PC-9 (cell line): ENCODE results near the gene UBE3C. TPM values are rescaled to one million over a fixed set of nuclear protein-coding genes. Genes with fewer than 3 reads are reported as not detected.
"Not testable (repeated sequence)": the region's sequence is repeated elsewhere in the genome, so short reads cannot be mapped to it uniquely, and the experiment has no call there.

ENCODE experiments used
- BruUV-seq: library from RNA; stranded (reverse); fragments of 400-500 nt; replicated peaks from 2 replicates; lab custom pipeline; 2021; lab: Mats Ljungman, UMichigan
- CTCF ChIA-PET: fragments of 300-600 bp; sonication (Branson Sonifier 250); formaldehyde crosslinking; loops from one replicate; lab custom pipeline; 2022; ENCODE audit warnings: antibody characterized with exemption; lab: Charles Lee
- POLR2A ChIA-PET: fragments of 300-600 bp; sonication (Branson Sonifier 250); formaldehyde crosslinking; loops from one replicate; lab custom pipeline; 2022; ENCODE audit warnings: antibody characterized with exemption; ENCODE audit not compliant: unreplicated experiment; lab: Charles Lee
- DNase-seq, 2 experiments: peaks; one replicate each; pipeline versions ENCODE4 v3.0.0 to v3.0.0-alpha.2; 2015 to 2022; ENCODE audit warnings: mixed read lengths in 1 of 2
- H2AFZ ChIP-seq: fragments of 200-600 bp; sonication (generic); 2 replicates; pipeline ENCODE4 v1.8.1; 2017; ENCODE audit warnings: antibody characterized with exemption
- H3F3A ChIP-seq: fragments of 200-600 bp; sonication (generic); 2 replicates; pipeline ENCODE4 v1.8.1; 2017; ENCODE audit warnings: antibody characterized with exemption, mild to moderate bottlenecking, low read depth; ENCODE audit not compliant: insufficient read depth
- H3K27ac ChIP-seq: fragments of 200-600 bp; sonication (generic); 2 replicates; pipeline ENCODE4 v1.6.1; 2016; ENCODE audit warnings: mixed run types
- H3K27me3 ChIP-seq: fragments of 200-600 bp; sonication (generic); 2 replicates; pipeline ENCODE4 v1.6.1; 2016; ENCODE audit warnings: low read depth, mixed run types; ENCODE audit not compliant: insufficient read depth
- H3K36me3 ChIP-seq: fragments of 200-600 bp; sonication (generic); 2 replicates; pipeline ENCODE4 v1.6.1; 2016; ENCODE audit warnings: low read depth, mixed run types
- H3K4me1 ChIP-seq: fragments of 200-600 bp; sonication (generic); replicated peaks from 2 replicates; pipeline ENCODE4 v1.6.1; 2016; ENCODE audit warnings: mixed run types; ENCODE audit not compliant: insufficient read depth
- H3K4me2 ChIP-seq: fragments of 200-600 bp; sonication (generic); 2 replicates; pipeline ENCODE4 v1.6.1; 2017; ENCODE audit warnings: mixed run types
- H3K4me3 ChIP-seq: fragments of 200-600 bp; sonication (generic); 2 replicates; pipeline ENCODE4 v1.6.1; 2016; ENCODE audit warnings: mixed run types
- H3K79me2 ChIP-seq: fragments of 200-600 bp; sonication (generic); 2 replicates; pipeline ENCODE4 v1.6.1; 2017; ENCODE audit warnings: low read depth, mixed run types
- H3K9me2 ChIP-seq: fragments of 200-600 bp; sonication (generic); 2 replicates; pipeline ENCODE4 v1.8.1; 2017; ENCODE audit warnings: mild to moderate bottlenecking; ENCODE audit not compliant: insufficient read depth
- H3K9me3 ChIP-seq: fragments of 200-600 bp; sonication (generic); 2 replicates; pipeline ENCODE4 v1.8.1; 2016; ENCODE audit warnings: low read depth; ENCODE audit not compliant: insufficient read depth
- H4K20me1 ChIP-seq: fragments of 200-600 bp; sonication (generic); 2 replicates; pipeline ENCODE4 v1.8.1; 2017; ENCODE audit not compliant: insufficient read depth
- EZH2 ChIP-seq: fragments of 200-600 bp; sonication (generic); IDR thresholded peaks from 2 replicates; pipeline ENCODE4 v1.8.0; 2017; ENCODE audit warnings: antibody characterized with exemption, low read depth
- intact Hi-C: fragments of 100-400 bp; cut with micrococcal nuclease; formaldehyde crosslinking; loops from one replicate; pipeline ENCODE4 v1.10.0; 2022; ENCODE audit not compliant: unreplicated experiment
- total RNA-seq: library from RNA; stranded (reverse); gene quantifications from 2 replicates; pipeline ENCODE4 v1.2.3, GENCODE V29; 2021
- TF ChIP-seq, protein P1 (sequence below): fragments of 200-600 bp; sonication (generic); conservative IDR thresholded peaks from 2 replicates; pipeline ENCODE4 v1.6.1; 2017; ENCODE audit warnings: mixed run types, antibody characterized with exemption, mild to moderate bottlenecking, moderate library complexity

The UBE3C gene
- total RNA-seq, 1 experiment from 2014 or later: 77.6 TPM

DNA sequence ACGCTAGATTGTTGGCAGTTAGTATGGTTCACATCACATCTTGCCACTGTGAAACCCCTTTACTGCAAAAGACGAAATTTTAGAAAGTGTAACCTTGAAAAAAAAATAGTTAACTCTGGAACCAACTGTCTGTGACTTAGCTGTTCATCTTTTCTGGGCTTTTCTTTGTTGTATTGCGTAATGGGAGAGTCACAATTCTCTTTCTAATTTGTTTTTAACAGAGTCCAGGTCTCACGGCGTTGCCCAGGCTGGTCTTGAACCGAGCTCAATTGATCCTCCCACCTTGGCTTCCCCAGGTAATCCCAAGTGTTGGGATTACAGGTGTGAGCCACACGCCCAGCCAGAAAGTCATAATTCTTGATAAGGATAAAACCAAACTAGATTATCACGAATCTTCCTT, 14.5 kb downstream of the UBE3C start:
- H3K4me2 ChIP-seq: no peak overlapping the region
- ChIA-PET CTCF (interaction anchor here (0.6 kb wide), 1 partner anchor 21 kb away, joined by 3 read pairs; no protein-coding TSS in a partner anchor), POLR2A (no interaction called here)
- H3K9me2 ChIP-seq: no peaks in the 10 kb centered on the region
- no TSS peak for BruUV-seq
- no peaks in the 10 kb centered on the region for H3K4me1 ChIP-seq
- peaks cover 11% of the 10 kb centered on the region; the same call in 1 of the 2 replicates for H3F3A ChIP-seq
- no peaks in the 10 kb centered on the region for H3K27me3 ChIP-seq
- no peaks in the 10 kb centered on the region for H3K9me3 ChIP-seq
- H3K79me2 ChIP-seq: peaks cover 98% of the 10 kb centered on the region
- no peak overlapping the region for H2AFZ ChIP-seq
- intact Hi-C loops: no loop called here
- DNase-seq: no peak
- H3K4me3 ChIP-seq: no peak overlapping the region
- TF ChIP-seq EZH2: no peak
- TF ChIP-seq, protein P1, sequence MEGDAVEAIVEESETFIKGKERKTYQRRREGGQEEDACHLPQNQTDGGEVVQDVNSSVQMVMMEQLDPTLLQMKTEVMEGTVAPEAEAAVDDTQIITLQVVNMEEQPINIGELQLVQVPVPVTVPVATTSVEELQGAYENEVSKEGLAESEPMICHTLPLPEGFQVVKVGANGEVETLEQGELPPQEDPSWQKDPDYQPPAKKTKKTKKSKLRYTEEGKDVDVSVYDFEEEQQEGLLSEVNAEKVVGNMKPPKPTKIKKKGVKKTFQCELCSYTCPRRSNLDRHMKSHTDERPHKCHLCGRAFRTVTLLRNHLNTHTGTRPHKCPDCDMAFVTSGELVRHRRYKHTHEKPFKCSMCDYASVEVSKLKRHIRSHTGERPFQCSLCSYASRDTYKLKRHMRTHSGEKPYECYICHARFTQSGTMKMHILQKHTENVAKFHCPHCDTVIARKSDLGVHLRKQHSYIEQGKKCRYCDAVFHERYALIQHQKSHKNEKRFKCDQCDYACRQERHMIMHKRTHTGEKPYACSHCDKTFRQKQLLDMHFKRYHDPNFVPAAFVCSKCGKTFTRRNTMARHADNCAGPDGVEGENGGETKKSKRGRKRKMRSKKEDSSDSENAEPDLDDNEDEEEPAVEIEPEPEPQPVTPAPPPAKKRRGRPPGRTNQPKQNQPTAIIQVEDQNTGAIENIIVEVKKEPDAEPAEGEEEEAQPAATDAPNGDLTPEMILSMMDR: no peak
- H3K27ac ChIP-seq: no peak overlapping the region
- 0 out of 2 replicates have a peak, but pooled peaks cover 11% of the 10 kb centered on the region for H3K36me3 ChIP-seq
- H4K20me1 ChIP-seq: peaks cover 100% of the 10 kb centered on the region

DNA sequence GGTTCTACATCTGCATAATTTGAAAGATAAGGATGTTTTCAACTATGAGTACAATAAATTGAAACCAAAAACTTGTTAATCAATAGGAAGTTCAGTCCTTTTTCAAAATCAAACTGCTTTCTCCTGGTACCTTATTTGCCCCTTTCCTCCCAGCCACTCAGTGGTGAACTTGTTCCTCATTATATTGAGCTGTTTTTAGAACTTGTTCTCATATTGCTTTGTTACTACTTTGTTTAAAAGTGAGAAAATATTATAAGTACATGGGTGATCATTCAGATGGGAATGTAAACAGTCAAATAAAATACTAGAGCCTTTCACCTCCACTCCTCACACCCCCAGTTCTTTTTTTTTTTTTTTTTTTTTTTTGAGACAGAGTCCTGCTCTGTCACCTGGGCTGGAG, 17.2 kb downstream of the UBE3C start:
- TF ChIP-seq, protein P1: no peak
- no peak for TF ChIP-seq EZH2
- Histone ChIP-seq H3F3A (peaks cover 3% of the 10 kb centered on the region; the same call in 1 of the 2 replicates), H3K79me2 (peaks cover 98% of the 10 kb centered on the region), H3K36me3 (no peaks in the 10 kb centered on the region), H4K20me1 (peaks cover 100% of the 10 kb centered on the region), H3K27ac (no peak overlapping the region), H3K4me1 (no peaks in the 10 kb centered on the region), H3K27me3 (no peaks in the 10 kb centered on the region), H3K9me3 (no peaks in the 10 kb centered on the region), H2AFZ (no peak overlapping the region), H3K4me3 (no peak overlapping the region), H3K9me2 (no peaks in the 10 kb centered on the region), H3K4me2 (no peak overlapping the region)
- DNase-seq: no peak
- intact Hi-C loops: no loop called here
- BruUV-seq: no TSS peak
- ChIA-PET CTCF (no interaction called here), POLR2A (interaction anchor here (0.5 to 0.7 kb wide), 2 partner anchors 100 to 272 kb away, joined by 4 to 11 read pairs; no protein-coding TSS in a partner anchor)

DNA sequence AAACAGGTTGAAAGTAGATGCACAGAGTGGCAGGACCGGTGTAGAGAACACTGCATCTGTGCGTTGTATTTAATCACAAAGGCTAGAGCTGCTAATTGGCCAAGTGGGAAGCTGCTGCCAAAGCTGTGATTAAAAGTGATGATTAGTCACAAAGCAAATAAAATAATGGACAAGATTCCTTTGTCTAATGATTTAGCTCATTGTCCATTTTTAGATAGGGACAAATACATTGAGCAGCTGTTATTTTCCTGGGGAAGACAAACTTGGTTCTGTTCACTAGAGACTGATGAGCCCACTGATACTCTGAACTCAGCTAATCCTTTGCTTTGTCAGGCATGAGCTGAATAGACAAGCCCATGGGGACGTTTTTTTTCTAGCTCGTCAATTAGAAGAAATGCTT, 19.7 kb downstream of the UBE3C start:
- intact Hi-C loops: no loop called here
- Histone ChIP-seq H3K4me2 (no peak overlapping the region), H3K27ac (no peak overlapping the region), H3K79me2 (peaks cover 95% of the 10 kb centered on the region), H3K36me3 (0 out of 2 replicates have a peak, but pooled peaks cover 2% of the 10 kb centered on the region), H3K9me3 (no peaks in the 10 kb centered on the region), H3K9me2 (no peaks in the 10 kb centered on the region), H2AFZ (no peak overlapping the region), H3K4me3 (no peak overlapping the region), H3F3A (no peaks in the 10 kb centered on the region), H4K20me1 (peaks cover 100% of the 10 kb centered on the region), H3K4me1 (no peaks in the 10 kb centered on the region), H3K27me3 (no peaks in the 10 kb centered on the region)
- TF ChIP-seq, protein P1: no peak
- CTCF ChIA-PET: no interaction called here
- BruUV-seq: no TSS peak
- no peak for DNase-seq
- POLR2A ChIA-PET: no interaction called here

DNA sequence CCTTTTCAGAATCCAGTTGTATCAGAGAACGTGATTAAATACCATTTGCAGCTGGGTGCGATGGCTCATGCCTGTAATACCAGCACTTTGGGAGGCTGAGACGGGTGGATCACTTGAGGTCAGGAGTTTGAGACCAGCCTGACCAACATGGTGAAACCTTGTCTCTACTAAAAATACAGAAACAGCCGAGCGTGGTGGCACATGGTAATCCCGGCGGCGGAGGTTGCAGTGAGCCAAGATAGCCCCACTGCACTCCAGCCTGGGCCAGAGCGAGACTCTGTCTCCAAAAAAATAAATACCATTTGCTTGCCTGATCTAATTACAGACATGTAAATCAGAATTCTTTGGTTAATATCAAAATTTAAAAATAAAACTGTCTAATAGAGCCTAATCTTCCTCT, 20.8 kb downstream of the UBE3C start:
- H3F3A ChIP-seq, DNase-seq, H3K4me3 ChIP-seq, intact Hi-C loops, H3K4me1 ChIP-seq, H3K27me3 ChIP-seq, H3K4me2 ChIP-seq, H3K36me3 ChIP-seq, CTCF ChIA-PET, H2AFZ ChIP-seq, BruUV-seq, H3K27ac ChIP-seq, H3K9me2 ChIP-seq, H3K9me3 ChIP-seq: not testable (repeated sequence)
- POLR2A ChIA-PET: interaction anchor here (0.7 kb wide), 1 partner anchor 1480 kb away, joined by 3 read pairs; no protein-coding TSS in a partner anchor
- H3K79me2 ChIP-seq: peaks cover 96% of the 10 kb centered on the region
- H4K20me1 ChIP-seq: peaks cover 99% of the 10 kb centered on the region
